WTC11 (cell line): ENCODE measurements around the gene CLEC17A. TPM values are rescaled to one million over a fixed set of nuclear protein-coding genes. Genes with fewer than 3 reads are reported as not detected.
"Not testable (repeated sequence)": the region's sequence is repeated elsewhere in the genome, so short reads cannot be mapped to it uniquely, and the experiment has no call there.

Experiments
- ATAC-seq: fragments of 200-7000 bp; cut with Tn5 transposase; 2 replicates; pipeline ENCODE4 v1.10.0; 2021; ENCODE audit warnings: mild to moderate bottlenecking, moderate library complexity
- CTCF ChIA-PET: fragments of 300-600 bp; sonication (Branson Sonifier 250); formaldehyde crosslinking; loops from one replicate; lab custom pipeline; 2021; ENCODE audit warnings: antibody characterized with exemption; lab: Charles Lee
- POLR2A ChIA-PET: fragments of 350-600 bp; sonication (Branson Sonifier 250); formaldehyde crosslinking; loops from one replicate; lab custom pipeline; 2021; ENCODE audit warnings: antibody characterized with exemption; lab: Charles Lee
- DNase-seq: peaks from one replicate; pipeline ENCODE4 v3.0.0; 2021; ENCODE audit warnings: low spot score
- H3K27ac Mint-ChIP-seq: 2 replicates; pipeline ENCODE4 v1.8.0; 2021; ENCODE audit warnings: mixed read lengths
- H3K27me3 Mint-ChIP-seq: 2 replicates; pipeline ENCODE4 v1.8.0; 2021; ENCODE audit warnings: low read depth, mild to moderate bottlenecking, moderate library complexity, mixed read lengths
- H3K36me3 Mint-ChIP-seq: 2 replicates; pipeline ENCODE4 v1.8.0; 2021; ENCODE audit warnings: mixed read lengths
- H3K4me1 Mint-ChIP-seq: 2 replicates; pipeline ENCODE4 v1.8.0; 2022; ENCODE audit warnings: mixed read lengths
- H3K4me3 Mint-ChIP-seq: 2 replicates; pipeline ENCODE4 v1.8.0; 2021; ENCODE audit warnings: mild to moderate bottlenecking, moderate library complexity, mixed read lengths
- H3K9me3 Mint-ChIP-seq: 2 replicates; pipeline ENCODE4 v1.8.0; 2021; ENCODE audit warnings: mixed read lengths
- ATF3 ChIP-seq: sonication (generic); formaldehyde crosslinking; conservative IDR thresholded peaks from 2 replicates; pipeline ENCODE4 v1.8.1; 2022; ENCODE audit warnings: mild to moderate bottlenecking, missing genetic modification reagents
- ATF6 ChIP-seq: sonication (generic); formaldehyde crosslinking; IDR thresholded peaks from 2 replicates; pipeline ENCODE4 v1.8.1; 2023; ENCODE audit warnings: mild to moderate bottlenecking, missing genetic modification reagents
- CREB1 ChIP-seq: sonication (generic); formaldehyde crosslinking; IDR thresholded peaks from 2 replicates; pipeline ENCODE4 v1.8.0; 2023; ENCODE audit warnings: mild to moderate bottlenecking, missing genetic modification reagents
- ETV6 ChIP-seq: sonication (generic); formaldehyde crosslinking; IDR thresholded peaks from 2 replicates; pipeline ENCODE4 v1.8.1; 2022; ENCODE audit warnings: mild to moderate bottlenecking, missing genetic modification reagents
- FOXK1 ChIP-seq: sonication (generic); formaldehyde crosslinking; IDR thresholded peaks from 2 replicates; pipeline ENCODE4 v1.8.0; 2022; ENCODE audit warnings: mild to moderate bottlenecking, moderate library complexity, missing genetic modification reagents
- GABPB1 ChIP-seq: sonication (generic); formaldehyde crosslinking; IDR thresholded peaks from 2 replicates; pipeline ENCODE4 v1.8.1; 2023; ENCODE audit warnings: mild to moderate bottlenecking, missing genetic modification reagents
- HMGA2 ChIP-seq: fragments of 250-450 bp; sonication (Bioruptor Pico); IDR thresholded peaks from 2 replicates; pipeline ENCODE4 v1.4.0; 2021; ENCODE audit warnings: mild to moderate bottlenecking, moderate library complexity
- NFATC4 ChIP-seq: fragments of 250-450 bp; sonication (Bioruptor Pico); IDR thresholded peaks from 2 replicates; pipeline ENCODE4 v1.9.0; 2021; ENCODE audit warnings: mild to moderate bottlenecking
- NR3C1 ChIP-seq: sonication (generic); formaldehyde crosslinking; conservative IDR thresholded peaks from 2 replicates; pipeline ENCODE4 v1.8.1; 2023; ENCODE audit warnings: low read depth, mild to moderate bottlenecking, missing genetic modification reagents
- OVOL2 ChIP-seq: fragments of 250-450 bp; sonication (Bioruptor Pico); IDR thresholded peaks from 2 replicates; pipeline ENCODE4 v1.9.0; 2021; ENCODE audit warnings: mild to moderate bottlenecking, borderline replicate concordance
- PRRX2 ChIP-seq: fragments of 250-450 bp; sonication (Bioruptor Pico); IDR thresholded peaks from 2 replicates; pipeline ENCODE4 v1.8.0; 2021; ENCODE audit warnings: mild to moderate bottlenecking
- SMAD3 ChIP-seq: sonication (generic); formaldehyde crosslinking; IDR thresholded peaks from 2 replicates; pipeline ENCODE4 v1.8.0; 2022; ENCODE audit warnings: missing genetic modification reagents, mild to moderate bottlenecking, borderline replicate concordance
- SMAD4 ChIP-seq: sonication (generic); formaldehyde crosslinking; IDR thresholded peaks from 2 replicates; pipeline ENCODE4 v1.8.0; 2022; ENCODE audit warnings: mild to moderate bottlenecking, missing genetic modification reagents
- TCF7 ChIP-seq: sonication (generic); formaldehyde crosslinking; IDR thresholded peaks from 2 replicates; pipeline ENCODE4 v1.8.0; 2022; ENCODE audit warnings: mild to moderate bottlenecking, low read depth, missing genetic modification reagents, moderate library complexity
- TEAD1 ChIP-seq: sonication (generic); formaldehyde crosslinking; IDR thresholded peaks from 2 replicates; pipeline ENCODE4 v1.8.0; 2022; ENCODE audit warnings: mild to moderate bottlenecking, missing genetic modification reagents
- TP53 ChIP-seq: sonication (generic); formaldehyde crosslinking; IDR thresholded peaks from 2 replicates; pipeline ENCODE4 v1.8.1; 2023; ENCODE audit warnings: mild to moderate bottlenecking, missing genetic modification reagents
- ZNF232 ChIP-seq: sonication (generic); formaldehyde crosslinking; IDR thresholded peaks from 2 replicates; pipeline ENCODE4 v1.8.0; 2022; ENCODE audit warnings: mild to moderate bottlenecking, missing genetic modification reagents
- total RNA-seq: library from RNA; stranded (reverse); gene quantifications from 3 replicates; pipeline ENCODE4 v1.2.3, GENCODE V29; 2021
- TF ChIP-seq, protein P1 (sequence below): sonication (generic); formaldehyde crosslinking; IDR thresholded peaks from 2 replicates; pipeline ENCODE4 v1.8.1; 2023; ENCODE audit warnings: mild to moderate bottlenecking, moderate library complexity, missing genetic modification reagents
- TF ChIP-seq, protein P2 (sequence below): fragments of 250-450 bp; sonication (Bioruptor Pico); conservative IDR thresholded peaks from 2 replicates; pipeline ENCODE4 v1.9.0; 2021; ENCODE audit warnings: mild to moderate bottlenecking
- TF ChIP-seq, protein P3 (sequence below): fragments of 250-450 bp; sonication (Bioruptor Pico); IDR thresholded peaks from 2 replicates; pipeline ENCODE4 v2.1.2; 2022; ENCODE audit warnings: mild to moderate bottlenecking, moderate library complexity

The CLEC17A gene
- total RNA-seq, 1 experiment from 2014 or later, result not detected

GRCh38 chr19:14612657-14613056, 29.8 kb downstream of the CLEC17A start:
- ChIA-PET CTCF (interaction anchor here (1.2 kb wide), 1 partner anchor 38 kb away, joined by 3 read pairs; no protein-coding TSS in a partner anchor), POLR2A (no interaction called here)
- H3K4me1 Mint-ChIP-seq, result no peaks in the 10 kb centered on the region
- TF ChIP-seq TCF7 (CRISPR knock-in tag), result no peak
- no peak for TF ChIP-seq SMAD4
- TF ChIP-seq PRRX2 (CRISPR knock-in tag), result no peak
- no peak for TF ChIP-seq ATF3 (CRISPR knock-in tag)
- no peak for TF ChIP-seq GABPB1 (CRISPR knock-in tag)
- TF ChIP-seq ETV6, result no peak
- TF ChIP-seq, protein P1, sequence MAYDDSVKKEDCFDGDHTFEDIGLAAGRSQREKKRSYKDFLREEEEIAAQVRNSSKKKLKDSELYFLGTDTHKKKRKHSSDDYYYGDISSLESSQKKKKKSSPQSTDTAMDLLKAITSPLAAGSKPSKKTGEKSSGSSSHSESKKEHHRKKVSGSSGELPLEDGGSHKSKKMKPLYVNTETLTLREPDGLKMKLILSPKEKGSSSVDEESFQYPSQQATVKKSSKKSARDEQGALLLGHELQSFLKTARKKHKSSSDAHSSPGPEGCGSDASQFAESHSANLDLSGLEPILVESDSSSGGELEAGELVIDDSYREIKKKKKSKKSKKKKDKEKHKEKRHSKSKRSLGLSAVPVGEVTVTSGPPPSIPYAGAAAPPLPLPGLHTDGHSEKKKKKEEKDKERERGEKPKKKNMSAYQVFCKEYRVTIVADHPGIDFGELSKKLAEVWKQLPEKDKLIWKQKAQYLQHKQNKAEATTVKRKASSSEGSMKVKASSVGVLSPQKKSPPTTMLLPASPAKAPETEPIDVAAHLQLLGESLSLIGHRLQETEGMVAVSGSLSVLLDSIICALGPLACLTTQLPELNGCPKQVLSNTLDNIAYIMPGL (CRISPR knock-in tag), result no peak
- TF ChIP-seq NR3C1, result no peak
- TF ChIP-seq ZNF232 (CRISPR knock-in tag), result no peak
- TF ChIP-seq HMGA2, result no peak
- no peak for TF ChIP-seq NFATC4 (CRISPR knock-in tag)
- no peak for TF ChIP-seq FOXK1 (CRISPR knock-in tag)
- TF ChIP-seq ATF6 (CRISPR knock-in tag), result no peak
- TF ChIP-seq TEAD1 (CRISPR knock-in tag), result no peak
- TF ChIP-seq OVOL2 (CRISPR knock-in tag), result no peak
- TF ChIP-seq CREB1 (CRISPR knock-in tag), result no peak
- no peak for TF ChIP-seq SMAD3 (CRISPR knock-in tag)
- TF ChIP-seq, protein P2, sequence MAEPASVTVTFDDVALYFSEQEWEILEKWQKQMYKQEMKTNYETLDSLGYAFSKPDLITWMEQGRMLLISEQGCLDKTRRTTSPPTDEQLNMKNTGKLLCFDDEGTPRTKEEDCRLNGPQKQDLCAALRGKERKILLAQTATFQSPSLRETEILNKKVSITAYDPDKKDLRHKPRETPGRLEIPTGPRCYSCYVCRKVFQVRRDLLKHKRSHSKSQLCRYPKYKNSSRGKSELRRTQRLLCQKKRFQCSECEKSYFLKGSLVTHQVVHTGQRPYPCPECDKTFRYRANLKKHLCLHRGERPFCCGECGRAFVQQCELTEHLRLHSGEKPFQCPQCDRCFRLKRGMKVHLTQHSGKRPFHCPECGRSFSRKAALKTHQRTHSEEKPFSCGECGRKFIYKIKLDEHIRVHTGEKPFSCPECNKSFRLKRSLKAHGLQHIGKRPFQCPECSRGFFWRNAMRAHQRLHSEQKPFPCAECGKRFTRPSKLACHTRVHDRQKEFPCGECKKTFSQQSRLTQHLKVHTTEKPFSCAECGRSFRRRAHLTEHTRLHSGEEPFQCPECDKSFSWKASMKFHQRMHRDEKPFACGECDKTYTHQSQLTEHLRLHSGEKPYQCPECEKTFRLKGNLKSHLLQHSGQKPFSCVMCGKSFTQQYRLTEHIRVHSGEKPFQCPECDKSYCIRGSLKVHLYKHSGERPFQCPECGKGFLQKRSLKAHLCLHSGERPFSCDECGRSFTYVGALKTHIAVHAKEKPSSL (CRISPR knock-in tag), result no peak
- no peak for TF ChIP-seq TP53 (CRISPR knock-in tag)
- TF ChIP-seq, protein P3, sequence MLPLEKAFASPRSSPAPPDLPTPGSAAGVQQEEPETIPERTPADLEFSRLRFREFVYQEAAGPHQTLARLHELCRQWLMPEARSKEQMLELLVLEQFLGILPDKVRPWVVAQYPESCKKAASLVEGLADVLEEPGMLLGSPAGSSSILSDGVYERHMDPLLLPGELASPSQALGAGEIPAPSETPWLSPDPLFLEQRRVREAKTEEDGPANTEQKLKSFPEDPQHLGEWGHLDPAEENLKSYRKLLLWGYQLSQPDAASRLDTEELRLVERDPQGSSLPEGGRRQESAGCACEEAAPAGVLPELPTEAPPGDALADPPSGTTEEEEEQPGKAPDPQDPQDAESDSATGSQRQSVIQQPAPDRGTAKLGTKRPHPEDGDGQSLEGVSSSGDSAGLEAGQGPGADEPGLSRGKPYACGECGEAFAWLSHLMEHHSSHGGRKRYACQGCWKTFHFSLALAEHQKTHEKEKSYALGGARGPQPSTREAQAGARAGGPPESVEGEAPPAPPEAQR (CRISPR knock-in tag), result no peak
- H3K9me3 Mint-ChIP-seq, result peaks cover 23% of the 10 kb centered on the region
- H3K4me3 Mint-ChIP-seq, result no peak overlapping the region
- H3K27me3 Mint-ChIP-seq, result peaks cover 7% of the 10 kb centered on the region; the same call in 1 of the 2 replicates
- no peak for ATAC-seq
- no peak overlapping the region for H3K27ac Mint-ChIP-seq
- DNase-seq, result no peak
- peaks cover 6% of the 10 kb centered on the region for H3K36me3 Mint-ChIP-seq

GRCh38 chr19:14613399-14614098, 30.7 kb downstream of the CLEC17A start:
- H3K36me3 Mint-ChIP-seq, ATAC-seq, POLR2A ChIA-PET, H3K27ac Mint-ChIP-seq, H3K27me3 Mint-ChIP-seq, H3K4me1 Mint-ChIP-seq, H3K4me3 Mint-ChIP-seq, DNase-seq: not testable (repeated sequence)
- peaks cover 25% of the 10 kb centered on the region for H3K9me3 Mint-ChIP-seq
- CTCF ChIA-PET, result interaction anchor here (1.2 kb wide), 1 partner anchor 39 kb away, joined by 3 read pairs; no protein-coding TSS in a partner anchor
